GM12878 (cell line): ENCODE data around the gene DGLUCY.
"Not testable (repeated sequence)": the region's sequence is repeated elsewhere in the genome, so short reads cannot be mapped to it uniquely, and the experiment has no call there.

ENCODE experiments used
- BHLHE40 ChIP-seq, 2 experiments: fragments of 450-650 bp in 1 of 2; IDR thresholded peaks; 2 replicates each; pipeline ENCODE4 v1.6.1; 2011 to 2017; ENCODE audit warnings: low read depth in 2 of 2, borderline replicate concordance in 1 of 2, improper control_type of control experiment in 1 of 2, low read length in 1 of 2, mild to moderate bottlenecking in 1 of 2
- CREB1 ChIP-seq: IDR thresholded peaks from 2 replicates; pipeline ENCODE4 v1.6.1; 2012; ENCODE audit warnings: low read depth, mild to moderate bottlenecking, inconsistent platforms
- GABPA ChIP-seq: IDR thresholded peaks from 2 replicates; pipeline ENCODE4 v1.6.1; 2014; ENCODE audit warnings: antibody characterized with exemption, low read depth, mild to moderate bottlenecking, inconsistent platforms
- JUND ChIP-seq: IDR thresholded peaks from 2 replicates; pipeline ENCODE4 v1.6.1; 2012; ENCODE audit warnings: low read depth, mild to moderate bottlenecking, low read length, improper control_type of control experiment, moderate library complexity
- SMARCA5 ChIP-seq: fragments of 450-650 bp; IDR thresholded peaks from 2 replicates; pipeline ENCODE4 v1.6.1; 2017; ENCODE audit warnings: mild to moderate bottlenecking
- YY1 ChIP-seq: IDR thresholded peaks from 2 replicates; pipeline ENCODE4 v1.6.1; 2011; ENCODE audit warnings: low read depth, mild to moderate bottlenecking, low read length
- TF ChIP-seq, protein P1 (sequence below), 3 experiments: IDR thresholded peaks in 2 of 3; conservative IDR thresholded peaks in 1 of 3; 2 replicates each; pipeline ENCODE4 v1.5.1; 2011; ENCODE audit warnings: low read depth in 3 of 3, low read length in 3 of 3, mild to moderate bottlenecking in 3 of 3, control low read depth in 2 of 3, moderate library complexity in 2 of 3, inconsistent platforms in 1 of 3, mixed read lengths in 1 of 3; ENCODE audit not compliant: control insufficient read depth in 2 of 3, insufficient read depth in 1 of 3; ENCODE audit errors: extremely low read depth in 1 of 3

GRCh38 chr14:91097657-91098056 lies 16.2 kb upstream of the DGLUCY start:
- TF ChIP-seq GABPA; BHLHE40 (IDR thresholded peaks at IDR 0.05; ENCODE audit: borderline replicate concordance in 1 of 2, low read depth in 2 of 2, low read length in 1 of 2); CREB1; SMARCA5; JUND; YY1: not testable (repeated sequence)
- TF ChIP-seq, protein P1, sequence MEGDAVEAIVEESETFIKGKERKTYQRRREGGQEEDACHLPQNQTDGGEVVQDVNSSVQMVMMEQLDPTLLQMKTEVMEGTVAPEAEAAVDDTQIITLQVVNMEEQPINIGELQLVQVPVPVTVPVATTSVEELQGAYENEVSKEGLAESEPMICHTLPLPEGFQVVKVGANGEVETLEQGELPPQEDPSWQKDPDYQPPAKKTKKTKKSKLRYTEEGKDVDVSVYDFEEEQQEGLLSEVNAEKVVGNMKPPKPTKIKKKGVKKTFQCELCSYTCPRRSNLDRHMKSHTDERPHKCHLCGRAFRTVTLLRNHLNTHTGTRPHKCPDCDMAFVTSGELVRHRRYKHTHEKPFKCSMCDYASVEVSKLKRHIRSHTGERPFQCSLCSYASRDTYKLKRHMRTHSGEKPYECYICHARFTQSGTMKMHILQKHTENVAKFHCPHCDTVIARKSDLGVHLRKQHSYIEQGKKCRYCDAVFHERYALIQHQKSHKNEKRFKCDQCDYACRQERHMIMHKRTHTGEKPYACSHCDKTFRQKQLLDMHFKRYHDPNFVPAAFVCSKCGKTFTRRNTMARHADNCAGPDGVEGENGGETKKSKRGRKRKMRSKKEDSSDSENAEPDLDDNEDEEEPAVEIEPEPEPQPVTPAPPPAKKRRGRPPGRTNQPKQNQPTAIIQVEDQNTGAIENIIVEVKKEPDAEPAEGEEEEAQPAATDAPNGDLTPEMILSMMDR (IDR thresholded peaks at IDR 0.05 in 2 of 3, conservative IDR thresholded peaks at IDR 0.05 in 1 of 3; ENCODE audit: control insufficient read depth in 2 of 3, extremely low read depth in 1 of 3, insufficient read depth in 1 of 3, low read depth in 3 of 3, low read length in 3 of 3): not testable (repeated sequence)
